ENCODE data around the gene LMBR1.

LMBR1 gene

GRCh38 chr7:156791241-156791640 lies 101.7 kb downstream of the LMBR1 start:
- DNase-seq, result no peak

- no peak for DNase-seq
Observed at GRCh38 chr7:156790264-156790663, 102.7 kb downstream of the LMBR1 start.

- DNase-seq, result no peak
Observed at GRCh38 chr7:156785998-156786543, 106.9 kb downstream of the LMBR1 start.

- no peak for DNase-seq
Observed at GRCh38 chr7:156783864-156784263, 109.1 kb downstream of the LMBR1 start.

GRCh38 chr7:156781972-156782371 lies 111.0 kb downstream of the LMBR1 start:
- no peak for DNase-seq

- peak; percentile 54 for DNase-seq
Observed at GRCh38 chr7:156780724-156781455, 112.1 kb downstream of the LMBR1 start.

GRCh38 chr7:156778668-156779067 lies 114.3 kb downstream of the LMBR1 start:
- no peak for DNase-seq

GRCh38 chr7:156778201-156778600 lies 114.8 kb downstream of the LMBR1 start:
- no peak for DNase-seq

GRCh38 chr7:156777364-156778069 lies 115.5 kb downstream of the LMBR1 start:
- peak; percentile 87 for DNase-seq

GRCh38 chr7:156776527-156776926 lies 116.5 kb downstream of the LMBR1 start:
- DNase-seq, result no peak

- peak; percentile 38 for DNase-seq
Observed at GRCh38 chr7:156773966-156774365, 119.0 kb downstream of the LMBR1 start.

- DNase-seq, result no peak
Observed at GRCh38 chr7:156772725-156773124, 120.3 kb downstream of the LMBR1 start.

GRCh38 chr7:156768698-156769472 lies 124.1 kb downstream of the LMBR1 start:
- DNase-seq, result peak; percentile 64

- no peak for DNase-seq
Observed at GRCh38 chr7:156766666-156767065, 126.3 kb downstream of the LMBR1 start.

- DNase-seq, result no peak
Observed at GRCh38 chr7:156765901-156766656, 126.9 kb downstream of the LMBR1 start.

- DNase-seq, result no peak
Observed at GRCh38 chr7:156764766-156765165, 128.2 kb downstream of the LMBR1 start.

- DNase-seq, result no peak
Observed at GRCh38 chr7:156764016-156764669, 128.8 kb downstream of the LMBR1 start.

- no peak for DNase-seq
Observed at GRCh38 chr7:156759579-156760202, 133.3 kb downstream of the LMBR1 start.

- no peak for DNase-seq
Observed at GRCh38 chr7:156759143-156759542, 133.8 kb downstream of the LMBR1 start.

- peak; percentile 59 for DNase-seq
Observed at GRCh38 chr7:156754201-156754600, 138.8 kb downstream of the LMBR1 start.

GRCh38 chr7:156753630-156754029 lies 139.4 kb downstream of the LMBR1 start:
- no peak for DNase-seq

- no peak for DNase-seq
Observed at GRCh38 chr7:156753229-156753560, 139.8 kb downstream of the LMBR1 start.
